Ishikawa (cell line): ENCODE data around the gene CELA3B.

Source experiments
- CEBPB ChIP-seq: IDR thresholded peaks from 2 replicates; pipeline ENCODE4 v1.6.1; 2012
- CREB1 ChIP-seq: IDR thresholded peaks from 2 replicates; pipeline ENCODE4 v1.6.1; 2012; ENCODE audit warnings: low read depth
- EGR1 ChIP-seq: IDR thresholded peaks from 2 replicates; pipeline ENCODE4 v1.6.1; 2012
- FOXM1 ChIP-seq: IDR thresholded peaks from 2 replicates; pipeline ENCODE4 v1.6.1; 2012; ENCODE audit warnings: low read depth, borderline replicate concordance
- MAX ChIP-seq: IDR thresholded peaks from 2 replicates; pipeline ENCODE4 v1.6.1; 2012
- NFIC ChIP-seq: IDR thresholded peaks from 2 replicates; pipeline ENCODE4 v1.6.1; 2012
- RAD21 ChIP-seq: IDR thresholded peaks from 2 replicates; pipeline ENCODE4 v1.6.1; 2012; ENCODE audit warnings: low read depth
- TAF1 ChIP-seq: IDR thresholded peaks from 2 replicates; pipeline ENCODE4 v1.6.1; 2012; ENCODE audit warnings: low read depth, mild to moderate bottlenecking
- TEAD4 ChIP-seq: IDR thresholded peaks from 2 replicates; pipeline ENCODE4 v1.6.1; 2012
- YY1 ChIP-seq: IDR thresholded peaks from 2 replicates; pipeline ENCODE4 v1.6.1; 2012; ENCODE audit warnings: low read depth
- ZBTB7A ChIP-seq: IDR thresholded peaks from 2 replicates; pipeline ENCODE4 v1.6.1; 2012; ENCODE audit warnings: low read depth
- TF ChIP-seq, protein P1 (sequence below): IDR thresholded peaks from 2 replicates; pipeline ENCODE4 v1.6.1; 2012; ENCODE audit warnings: low read depth, mild to moderate bottlenecking

- TF ChIP-seq, protein P1, sequence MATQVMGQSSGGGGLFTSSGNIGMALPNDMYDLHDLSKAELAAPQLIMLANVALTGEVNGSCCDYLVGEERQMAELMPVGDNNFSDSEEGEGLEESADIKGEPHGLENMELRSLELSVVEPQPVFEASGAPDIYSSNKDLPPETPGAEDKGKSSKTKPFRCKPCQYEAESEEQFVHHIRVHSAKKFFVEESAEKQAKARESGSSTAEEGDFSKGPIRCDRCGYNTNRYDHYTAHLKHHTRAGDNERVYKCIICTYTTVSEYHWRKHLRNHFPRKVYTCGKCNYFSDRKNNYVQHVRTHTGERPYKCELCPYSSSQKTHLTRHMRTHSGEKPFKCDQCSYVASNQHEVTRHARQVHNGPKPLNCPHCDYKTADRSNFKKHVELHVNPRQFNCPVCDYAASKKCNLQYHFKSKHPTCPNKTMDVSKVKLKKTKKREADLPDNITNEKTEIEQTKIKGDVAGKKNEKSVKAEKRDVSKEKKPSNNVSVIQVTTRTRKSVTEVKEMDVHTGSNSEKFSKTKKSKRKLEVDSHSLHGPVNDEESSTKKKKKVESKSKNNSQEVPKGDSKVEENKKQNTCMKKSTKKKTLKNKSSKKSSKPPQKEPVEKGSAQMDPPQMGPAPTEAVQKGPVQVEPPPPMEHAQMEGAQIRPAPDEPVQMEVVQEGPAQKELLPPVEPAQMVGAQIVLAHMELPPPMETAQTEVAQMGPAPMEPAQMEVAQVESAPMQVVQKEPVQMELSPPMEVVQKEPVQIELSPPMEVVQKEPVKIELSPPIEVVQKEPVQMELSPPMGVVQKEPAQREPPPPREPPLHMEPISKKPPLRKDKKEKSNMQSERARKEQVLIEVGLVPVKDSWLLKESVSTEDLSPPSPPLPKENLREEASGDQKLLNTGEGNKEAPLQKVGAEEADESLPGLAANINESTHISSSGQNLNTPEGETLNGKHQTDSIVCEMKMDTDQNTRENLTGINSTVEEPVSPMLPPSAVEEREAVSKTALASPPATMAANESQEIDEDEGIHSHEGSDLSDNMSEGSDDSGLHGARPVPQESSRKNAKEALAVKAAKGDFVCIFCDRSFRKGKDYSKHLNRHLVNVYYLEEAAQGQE = no peak
- no peak; the same call in 1 of the 2 replicates for TF ChIP-seq TAF1
- TF ChIP-seq EGR1 = no peak
- TF ChIP-seq MAX = peak; percentile 54
- TF ChIP-seq CREB1 = peak; percentile 47; the same call in 1 of the 2 replicates
- TF ChIP-seq TEAD4 = peak; percentile 95
- TF ChIP-seq YY1 = no peak
- peak; percentile 86 for TF ChIP-seq ZBTB7A
- peak; percentile 57 for TF ChIP-seq NFIC
- TF ChIP-seq RAD21 = no peak
- TF ChIP-seq CEBPB = no peak
- TF ChIP-seq FOXM1 = peak; percentile 54; the same call in 1 of the 2 replicates
Observed at GRCh38 chr1:21931171-21932093, 45.4 kb upstream of the CELA3B start.
